ENCODE measurements around the gene MYPN.

MYPN gene

DNA sequence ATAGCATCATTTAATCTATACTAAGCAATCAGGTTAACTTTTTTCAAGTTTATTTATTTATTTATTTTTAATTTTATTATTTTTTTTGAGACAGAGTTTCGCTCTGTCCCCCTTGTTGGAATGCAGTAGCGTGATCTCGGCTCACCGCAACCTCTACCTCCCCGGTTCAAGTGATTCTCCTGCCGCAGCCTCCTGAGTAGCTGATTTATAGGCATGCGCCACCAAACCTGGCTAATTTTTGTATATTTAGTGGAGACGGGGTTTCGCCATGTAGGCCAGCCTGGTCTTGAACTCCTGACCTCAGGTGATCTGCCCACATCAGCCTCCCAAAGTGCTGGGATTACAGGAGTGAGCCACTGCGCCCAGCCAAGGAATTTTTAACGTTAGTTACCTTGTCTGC is 635 bp upstream of the MYPN start:
- no peak overlapping the region for H3K4me3 ChIP-seq (ENCODE audit: low read depth in 1 of 2, low read length in 1 of 2)
- no peak overlapping the region for H3K27ac ChIP-seq
- H3K36me3 ChIP-seq = no peaks in the 10 kb centered on the region
- H3K4me1 ChIP-seq (ENCODE audit: control insufficient read depth in 1 of 2, insufficient read depth in 1 of 2, low read depth in 1 of 2, low read length in 1 of 2) = no peaks in the 10 kb centered on the region
- peaks cover 3% of the 10 kb centered on the region for H3K27me3 ChIP-seq
- TF ChIP-seq CTCF (IDR thresholded peaks at IDR 0.05) = no peak
- H3K9me3 ChIP-seq = no peaks in the 10 kb centered on the region

- Histone ChIP-seq H3K27ac (no peak overlapping the region), H3K4me3 (ENCODE audit: low read depth in 1 of 2, low read length in 1 of 2) (no peak overlapping the region), H3K27me3 (peaks cover 3% of the 10 kb centered on the region), H3K4me1 (ENCODE audit: control insufficient read depth in 1 of 2, insufficient read depth in 1 of 2, low read depth in 1 of 2, low read length in 1 of 2) (no peaks in the 10 kb centered on the region), H3K9me3 (no peaks in the 10 kb centered on the region), H3K36me3 (no peaks in the 10 kb centered on the region)
- no peak for TF ChIP-seq CTCF (IDR thresholded peaks at IDR 0.05)
Measured at GRCh38 chr10:68110027-68110426, 739 bp downstream of the MYPN start.

GRCh38 chr10:68111584-68111983 is 2.3 kb downstream of the MYPN start:
- H3K27ac ChIP-seq = no peak overlapping the region
- H3K36me3 ChIP-seq = no peaks in the 10 kb centered on the region
- no peaks in the 10 kb centered on the region for H3K4me1 ChIP-seq (ENCODE audit: control insufficient read depth in 1 of 2, insufficient read depth in 1 of 2, low read depth in 1 of 2, low read length in 1 of 2)
- no peaks in the 10 kb centered on the region for H3K9me3 ChIP-seq
- peaks cover 3% of the 10 kb centered on the region for H3K27me3 ChIP-seq
- no peak for TF ChIP-seq CTCF (IDR thresholded peaks at IDR 0.05)
- H3K4me3 ChIP-seq (ENCODE audit: low read depth in 1 of 2, low read length in 1 of 2) = no peak overlapping the region

- no peak for TF ChIP-seq CTCF (IDR thresholded peaks at IDR 0.05)
- Histone ChIP-seq H3K4me3 (ENCODE audit: low read depth in 1 of 2, low read length in 1 of 2) (no peak overlapping the region), H3K9me3 (no peaks in the 10 kb centered on the region), H3K27me3 (peaks cover 3% of the 10 kb centered on the region), H3K36me3 (no peaks in the 10 kb centered on the region), H3K27ac (no peak overlapping the region), H3K4me1 (ENCODE audit: control insufficient read depth in 1 of 2, insufficient read depth in 1 of 2, low read depth in 1 of 2, low read length in 1 of 2) (no peaks in the 10 kb centered on the region)
Measured at GRCh38 chr10:68112837-68113236, 3.5 kb downstream of the MYPN start.

GRCh38 chr10:68118657-68119056 is 9.4 kb downstream of the MYPN start:
- no peaks in the 10 kb centered on the region for H3K27me3 ChIP-seq
- no peak for TF ChIP-seq CTCF (IDR thresholded peaks at IDR 0.05)
- H3K9me3 ChIP-seq = no peaks in the 10 kb centered on the region
- H3K4me1 ChIP-seq (ENCODE audit: control insufficient read depth in 1 of 2, insufficient read depth in 1 of 2, low read depth in 1 of 2, low read length in 1 of 2) = no peaks in the 10 kb centered on the region
- no peak overlapping the region for H3K4me3 ChIP-seq (ENCODE audit: low read depth in 1 of 2, low read length in 1 of 2)
- no peak overlapping the region for H3K27ac ChIP-seq
- H3K36me3 ChIP-seq = no peaks in the 10 kb centered on the region
